Stimulated activated effector memory CD8-positive, alpha-beta T cell treated with anti-CD3 and anti-CD28 coated beads, Interleukin-12 subunit alpha, Interleukin-12 subunit beta, amount 100 ng/mL, for 72 hours (primary cell): ENCODE data around the gene CPNE9.

Source experiments
- ATAC-seq: fragments of 150-1000 bp; cut with Tn5 transposase; 2 replicates; pipeline ENCODE4 v1.10.0; 2021
- DNase-seq, 2 donors: peaks; one replicate each; pipeline ENCODE4 v3.0.0; 2021 to 2022; ENCODE audit warnings: low spot score in 2 of 2
- H3K27ac Mint-ChIP-seq: one replicate; pipeline ENCODE4 v1.8.0; 2022; ENCODE audit warnings: mild to moderate bottlenecking, mixed read lengths
- H3K36me3 Mint-ChIP-seq: one replicate; pipeline ENCODE4 v1.8.0; 2022; ENCODE audit warnings: mild to moderate bottlenecking, mixed read lengths
- H3K4me1 Mint-ChIP-seq: one replicate; pipeline ENCODE4 v1.8.0; 2022; ENCODE audit warnings: mixed read lengths
- H3K4me3 Mint-ChIP-seq: one replicate; pipeline ENCODE4 v1.8.0; 2022; ENCODE audit warnings: mild to moderate bottlenecking, mixed read lengths
- H3K9me3 Mint-ChIP-seq: one replicate; pipeline ENCODE4 v1.8.0; 2022; ENCODE audit warnings: mixed read lengths

Gene CPNE9

GRCh38 chr3:9717563-9717962, 13.9 kb downstream of the CPNE9 start:
- H3K4me3 Mint-ChIP-seq, result no peak overlapping the region
- peaks cover 6% of the 10 kb centered on the region for H3K4me1 Mint-ChIP-seq
- no peak for DNase-seq
- H3K36me3 Mint-ChIP-seq, result no peaks in the 10 kb centered on the region
- no peaks in the 10 kb centered on the region for H3K9me3 Mint-ChIP-seq
- ATAC-seq, result no peak
- H3K27ac Mint-ChIP-seq, result no peak overlapping the region

DNA sequence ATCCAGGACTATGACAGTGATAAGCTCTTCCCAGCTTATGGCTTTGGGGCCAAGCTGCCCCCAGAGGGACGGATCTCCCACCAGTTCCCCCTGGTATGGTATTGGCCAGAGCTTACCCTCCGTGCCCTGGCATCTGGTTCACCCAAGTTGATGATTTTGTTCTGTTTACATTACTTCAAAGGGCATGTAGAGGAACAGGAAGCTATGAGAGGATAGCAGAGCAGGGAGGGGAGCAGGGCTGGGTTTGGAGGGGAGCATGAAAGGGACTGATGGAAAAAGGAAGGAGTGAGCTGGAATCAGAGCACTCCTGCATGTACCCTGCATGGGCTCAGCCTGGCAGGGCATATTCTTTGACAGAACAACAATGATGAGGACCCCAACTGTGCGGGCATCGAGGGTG, 14.5 kb downstream of the CPNE9 start:
- DNase-seq (no peak), ATAC-seq (no peak)
- no peak overlapping the region for H3K27ac Mint-ChIP-seq
- H3K4me3 Mint-ChIP-seq, result no peak overlapping the region
- no peaks in the 10 kb centered on the region for H3K9me3 Mint-ChIP-seq
- no peaks in the 10 kb centered on the region for H3K36me3 Mint-ChIP-seq
- H3K4me1 Mint-ChIP-seq, result peaks cover 6% of the 10 kb centered on the region

GRCh38 chr3:9721015-9721699, 17.5 kb downstream of the CPNE9 start:
- Mint-ChIP-seq H3K27ac (no peak overlapping the region), H3K36me3 (no peaks in the 10 kb centered on the region)
- DNase-seq, result no peak

GRCh38 chr3:9721700-9722060, 18.0 kb downstream of the CPNE9 start:
- H3K36me3 Mint-ChIP-seq, result no peaks in the 10 kb centered on the region
- ATAC-seq (no peak), DNase-seq (no peak)
- H3K27ac Mint-ChIP-seq, result no peak overlapping the region
- no peaks in the 10 kb centered on the region for H3K9me3 Mint-ChIP-seq
- H3K4me3 Mint-ChIP-seq, result no peak overlapping the region
- peaks cover 2% of the 10 kb centered on the region for H3K4me1 Mint-ChIP-seq

More at GRCh38 chr3:9721015-9721699, 17.5 kb downstream of the CPNE9 start:
- H3K9me3 Mint-ChIP-seq, result no peaks in the 10 kb centered on the region
- no peaks in the 10 kb centered on the region for H3K4me1 Mint-ChIP-seq
- no peak for ATAC-seq
- H3K4me3 Mint-ChIP-seq, result no peak overlapping the region

- peaks cover 1% of the 10 kb centered on the region for H3K36me3 Mint-ChIP-seq
- H3K9me3 Mint-ChIP-seq, result no peaks in the 10 kb centered on the region
- H3K4me3 Mint-ChIP-seq, result no peak overlapping the region
- no peak for DNase-seq
- no peak for ATAC-seq
- H3K27ac Mint-ChIP-seq, result no peak overlapping the region
- peaks cover 23% of the 10 kb centered on the region for H3K4me1 Mint-ChIP-seq
Measured at GRCh38 chr3:9725775-9726515, 22.3 kb downstream of the CPNE9 start.

GRCh38 chr3:9727041-9727595, 23.5 kb downstream of the CPNE9 start:
- ATAC-seq, result peak; percentile 39
- H3K36me3 Mint-ChIP-seq, result peaks cover 8% of the 10 kb centered on the region
- DNase-seq, result peak; percentile 29 to 75
- no peaks in the 10 kb centered on the region for H3K9me3 Mint-ChIP-seq
- H3K27ac Mint-ChIP-seq, result peak overlapping the region; percentile 62
- peak overlapping the region; percentile 60 for H3K4me3 Mint-ChIP-seq
- peaks cover 25% of the 10 kb centered on the region for H3K4me1 Mint-ChIP-seq

GRCh38 chr3:9727743-9728142, 24.1 kb downstream of the CPNE9 start:
- H3K4me1 Mint-ChIP-seq, result peaks cover 31% of the 10 kb centered on the region
- DNase-seq (no peak), ATAC-seq (no peak)
- peaks cover 14% of the 10 kb centered on the region for H3K36me3 Mint-ChIP-seq
- H3K9me3 Mint-ChIP-seq, result no peaks in the 10 kb centered on the region
- peak overlapping the region; percentile 62 for H3K27ac Mint-ChIP-seq
- H3K4me3 Mint-ChIP-seq, result peak overlapping the region; percentile 60

DNA sequence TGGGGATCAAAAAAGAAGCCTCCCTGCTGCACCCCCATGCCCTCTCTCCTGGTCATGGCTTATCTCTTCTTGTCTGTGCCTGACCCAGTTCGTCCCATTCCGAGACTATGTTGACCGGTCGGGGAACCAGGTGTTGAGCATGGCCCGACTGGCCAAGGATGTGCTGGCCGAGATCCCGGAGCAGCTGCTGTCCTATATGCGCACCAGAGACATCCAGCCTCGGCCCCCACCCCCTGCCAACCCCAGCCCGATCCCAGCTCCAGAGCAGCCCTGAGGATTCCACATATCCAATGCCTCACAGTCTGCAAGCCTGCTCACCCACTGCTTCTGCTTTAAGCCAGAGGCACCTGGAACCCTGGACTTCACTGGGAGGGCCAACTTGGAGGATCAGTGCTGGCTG, 25.8 kb downstream of the CPNE9 start:
- ATAC-seq (no peak), DNase-seq (no peak)
- Mint-ChIP-seq H3K27ac (peak overlapping the region; percentile 41), H3K4me1 (peaks cover 48% of the 10 kb centered on the region), H3K4me3 (no peak overlapping the region), H3K36me3 (peaks cover 27% of the 10 kb centered on the region), H3K9me3 (no peaks in the 10 kb centered on the region)

- Mint-ChIP-seq H3K4me1 (peaks cover 52% of the 10 kb centered on the region), H3K9me3 (no peaks in the 10 kb centered on the region), H3K4me3 (peak overlapping the region; percentile 82), H3K27ac (peak overlapping the region; percentile 98), H3K36me3 (peaks cover 41% of the 10 kb centered on the region)
- DNase-seq (no peak), ATAC-seq (peak; percentile 58)
Measured at GRCh38 chr3:9730657-9731205, 27.1 kb downstream of the CPNE9 start.

GRCh38 chr3:9731206-9732079, 27.8 kb downstream of the CPNE9 start, which contains the start of gene BRPF1:
BRPF1 (plus strand) TSS chr3:9731735; CDS start chr3:9734141, 2,406 bp downstream.
- peak within 1 kb of the TSS; percentile 82 for H3K4me3 Mint-ChIP-seq
- no peaks in the 10 kb centered on the region for H3K9me3 Mint-ChIP-seq
- peaks cover 48% of the 10 kb centered on the region for H3K36me3 Mint-ChIP-seq
- peak within 1 kb of the TSS; percentile 98 for H3K27ac Mint-ChIP-seq
- H3K4me1 Mint-ChIP-seq, result peaks cover 57% of the 10 kb centered on the region
- DNase-seq (peak; percentile 94 to 96), ATAC-seq (peak; percentile 96)

GRCh38 chr3:9732080-9732739, 28.6 kb downstream of the CPNE9 start:
- peak overlapping the region; percentile 98 for H3K27ac Mint-ChIP-seq
- ATAC-seq, result peak; percentile 1
- peaks cover 57% of the 10 kb centered on the region for H3K4me1 Mint-ChIP-seq
- H3K4me3 Mint-ChIP-seq, result peak overlapping the region; percentile 82
- H3K36me3 Mint-ChIP-seq, result peaks cover 55% of the 10 kb centered on the region
- H3K9me3 Mint-ChIP-seq, result no peaks in the 10 kb centered on the region
- DNase-seq, result peak; percentile 34 to 78

- ATAC-seq (no peak), DNase-seq (no peak)
- H3K36me3 Mint-ChIP-seq, result peaks cover 61% of the 10 kb centered on the region
- H3K4me1 Mint-ChIP-seq, result peaks cover 52% of the 10 kb centered on the region
- no peaks in the 10 kb centered on the region for H3K9me3 Mint-ChIP-seq
- H3K4me3 Mint-ChIP-seq, result peak overlapping the region; percentile 82
- H3K27ac Mint-ChIP-seq, result peak overlapping the region; percentile 98
Measured at GRCh38 chr3:9732740-9733115, 29.1 kb downstream of the CPNE9 start.

- Mint-ChIP-seq H3K36me3 (peaks cover 94% of the 10 kb centered on the region), H3K4me1 (peaks cover 53% of the 10 kb centered on the region), H3K27ac (peak overlapping the region; percentile 21), H3K4me3 (no peak overlapping the region), H3K9me3 (no peaks in the 10 kb centered on the region)
- DNase-seq, result no peak
- ATAC-seq, result peak; percentile 58
Measured at GRCh38 chr3:9736831-9737230, 33.2 kb downstream of the CPNE9 start.

DNA sequence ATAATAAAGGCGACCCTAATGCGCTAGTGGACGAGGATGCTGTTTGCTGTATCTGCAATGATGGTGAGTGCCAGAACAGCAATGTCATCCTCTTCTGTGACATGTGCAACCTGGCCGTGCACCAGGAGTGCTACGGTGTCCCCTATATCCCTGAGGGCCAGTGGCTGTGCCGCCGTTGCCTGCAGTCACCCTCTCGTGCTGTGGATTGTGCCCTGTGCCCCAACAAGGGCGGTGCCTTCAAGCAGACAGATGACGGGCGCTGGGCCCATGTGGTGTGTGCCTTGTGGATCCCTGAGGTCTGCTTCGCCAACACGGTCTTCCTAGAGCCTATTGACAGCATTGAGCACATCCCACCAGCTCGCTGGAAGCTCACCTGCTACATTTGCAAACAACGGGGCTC, 35.5 kb downstream of the CPNE9 start:
- Mint-ChIP-seq H3K27ac (peak overlapping the region; percentile 79), H3K9me3 (no peaks in the 10 kb centered on the region), H3K4me1 (peaks cover 32% of the 10 kb centered on the region), H3K4me3 (no peak overlapping the region), H3K36me3 (peaks cover 100% of the 10 kb centered on the region)
- no peak for ATAC-seq
- DNase-seq, result no peak
